HG03565 (cell line): ENCODE measurements around the gene POLR2I.

Experiments
- ATAC-seq: cut with Tn5 transposase; IDR thresholded peaks from one replicate; pipeline ENCODE4 v1.9.1; 2021; ENCODE audit warnings: mild to moderate bottlenecking, moderate library complexity; ENCODE audit not compliant: unreplicated experiment

POLR2I gene

GRCh38 chr19:36114721-36115452 is at the start of gene POLR2I:
POLR2I (minus strand) TSS chr19:36114875; CDS start chr19:36114856, 19 bp downstream.
- peak; percentile 72 for ATAC-seq

GRCh38 chr19:36163813-36164212 is 49.1 kb upstream of the POLR2I start:
- no peak for ATAC-seq

- ATAC-seq, result no peak
Measured at GRCh38 chr19:36160821-36161596, 46.3 kb upstream of the POLR2I start.

- ATAC-seq, result no peak
Measured at GRCh38 chr19:36153126-36153525, 38.5 kb upstream of the POLR2I start.

GRCh38 chr19:36152352-36153091 is 37.8 kb upstream of the POLR2I start, which contains the start of gene COX7A1:
COX7A1 (minus strand) TSS chr19:36152447; CDS start chr19:36152407, 40 bp downstream.
- no peak for ATAC-seq

GRCh38 chr19:36152019-36152351 is 37.3 kb upstream of the POLR2I start:
- no peak for ATAC-seq

GRCh38 chr19:36151144-36152018 is 36.7 kb upstream of the POLR2I start:
- ATAC-seq, result no peak

GRCh38 chr19:36150586-36150985 is 35.9 kb upstream of the POLR2I start:
- no peak for ATAC-seq

- ATAC-seq, result no peak
Measured at GRCh38 chr19:36149673-36150406, 35.2 kb upstream of the POLR2I start.

- no peak for ATAC-seq
Measured at GRCh38 chr19:36144624-36145023, 29.9 kb upstream of the POLR2I start.

GRCh38 chr19:36142496-36142895 is 27.8 kb upstream of the POLR2I start:
- no peak for ATAC-seq

GRCh38 chr19:36142046-36142445 is 27.4 kb upstream of the POLR2I start:
- ATAC-seq, result no peak

GRCh38 chr19:36141039-36141927 is 26.6 kb upstream of the POLR2I start:
- ATAC-seq, result peak; percentile 45

- ATAC-seq, result no peak
Measured at GRCh38 chr19:36140304-36141038, 25.8 kb upstream of the POLR2I start.

- ATAC-seq, result peak; percentile 77
Measured at GRCh38 chr19:36139473-36140303, 25.0 kb upstream of the POLR2I start, which contains the start of gene CAPNS1. CAPNS1 (plus strand) TSS chr19:36140066; CDS start chr19:36141012, 946 bp downstream.

GRCh38 chr19:36139120-36139472 is 24.4 kb upstream of the POLR2I start:
- no peak for ATAC-seq

- no peak for ATAC-seq
Measured at GRCh38 chr19:36136964-36137686, 22.4 kb upstream of the POLR2I start.
